ENCODE data around the gene PDCD1LG2.

DNA sequence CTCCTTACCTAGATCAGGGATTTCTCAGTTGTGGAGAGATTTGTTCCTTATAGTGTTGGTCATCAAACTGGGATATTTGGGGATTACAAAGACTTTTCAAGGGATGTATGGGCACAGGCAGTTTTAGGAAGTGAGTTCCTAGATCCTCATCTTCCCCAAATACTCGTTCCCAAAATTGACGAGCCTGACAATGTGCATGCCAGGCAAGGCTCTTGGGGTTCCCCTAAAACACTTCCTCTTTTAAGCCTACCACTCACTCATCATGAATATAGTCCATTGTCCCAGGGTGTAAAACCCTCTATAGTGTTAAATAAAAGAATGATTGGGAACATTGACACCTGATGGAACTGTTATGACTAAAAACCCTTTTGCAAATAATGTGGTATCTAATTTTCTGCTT is 26.4 kb downstream of the PDCD1LG2 start:
- TF ChIP-seq, protein P1, sequence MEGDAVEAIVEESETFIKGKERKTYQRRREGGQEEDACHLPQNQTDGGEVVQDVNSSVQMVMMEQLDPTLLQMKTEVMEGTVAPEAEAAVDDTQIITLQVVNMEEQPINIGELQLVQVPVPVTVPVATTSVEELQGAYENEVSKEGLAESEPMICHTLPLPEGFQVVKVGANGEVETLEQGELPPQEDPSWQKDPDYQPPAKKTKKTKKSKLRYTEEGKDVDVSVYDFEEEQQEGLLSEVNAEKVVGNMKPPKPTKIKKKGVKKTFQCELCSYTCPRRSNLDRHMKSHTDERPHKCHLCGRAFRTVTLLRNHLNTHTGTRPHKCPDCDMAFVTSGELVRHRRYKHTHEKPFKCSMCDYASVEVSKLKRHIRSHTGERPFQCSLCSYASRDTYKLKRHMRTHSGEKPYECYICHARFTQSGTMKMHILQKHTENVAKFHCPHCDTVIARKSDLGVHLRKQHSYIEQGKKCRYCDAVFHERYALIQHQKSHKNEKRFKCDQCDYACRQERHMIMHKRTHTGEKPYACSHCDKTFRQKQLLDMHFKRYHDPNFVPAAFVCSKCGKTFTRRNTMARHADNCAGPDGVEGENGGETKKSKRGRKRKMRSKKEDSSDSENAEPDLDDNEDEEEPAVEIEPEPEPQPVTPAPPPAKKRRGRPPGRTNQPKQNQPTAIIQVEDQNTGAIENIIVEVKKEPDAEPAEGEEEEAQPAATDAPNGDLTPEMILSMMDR (IDR thresholded peaks at IDR 0.05) = no peak
- TF ChIP-seq, protein P2, sequence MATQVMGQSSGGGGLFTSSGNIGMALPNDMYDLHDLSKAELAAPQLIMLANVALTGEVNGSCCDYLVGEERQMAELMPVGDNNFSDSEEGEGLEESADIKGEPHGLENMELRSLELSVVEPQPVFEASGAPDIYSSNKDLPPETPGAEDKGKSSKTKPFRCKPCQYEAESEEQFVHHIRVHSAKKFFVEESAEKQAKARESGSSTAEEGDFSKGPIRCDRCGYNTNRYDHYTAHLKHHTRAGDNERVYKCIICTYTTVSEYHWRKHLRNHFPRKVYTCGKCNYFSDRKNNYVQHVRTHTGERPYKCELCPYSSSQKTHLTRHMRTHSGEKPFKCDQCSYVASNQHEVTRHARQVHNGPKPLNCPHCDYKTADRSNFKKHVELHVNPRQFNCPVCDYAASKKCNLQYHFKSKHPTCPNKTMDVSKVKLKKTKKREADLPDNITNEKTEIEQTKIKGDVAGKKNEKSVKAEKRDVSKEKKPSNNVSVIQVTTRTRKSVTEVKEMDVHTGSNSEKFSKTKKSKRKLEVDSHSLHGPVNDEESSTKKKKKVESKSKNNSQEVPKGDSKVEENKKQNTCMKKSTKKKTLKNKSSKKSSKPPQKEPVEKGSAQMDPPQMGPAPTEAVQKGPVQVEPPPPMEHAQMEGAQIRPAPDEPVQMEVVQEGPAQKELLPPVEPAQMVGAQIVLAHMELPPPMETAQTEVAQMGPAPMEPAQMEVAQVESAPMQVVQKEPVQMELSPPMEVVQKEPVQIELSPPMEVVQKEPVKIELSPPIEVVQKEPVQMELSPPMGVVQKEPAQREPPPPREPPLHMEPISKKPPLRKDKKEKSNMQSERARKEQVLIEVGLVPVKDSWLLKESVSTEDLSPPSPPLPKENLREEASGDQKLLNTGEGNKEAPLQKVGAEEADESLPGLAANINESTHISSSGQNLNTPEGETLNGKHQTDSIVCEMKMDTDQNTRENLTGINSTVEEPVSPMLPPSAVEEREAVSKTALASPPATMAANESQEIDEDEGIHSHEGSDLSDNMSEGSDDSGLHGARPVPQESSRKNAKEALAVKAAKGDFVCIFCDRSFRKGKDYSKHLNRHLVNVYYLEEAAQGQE (IDR thresholded peaks at IDR 0.05; ENCODE audit: insufficient read depth in 1 of 2, low read depth in 2 of 2, low read length in 1 of 2) = no peak
- no peak for TF ChIP-seq TCF7L2 (IDR thresholded peaks at IDR 0.05; ENCODE audit: low read depth, low read length)

Data from Panc1 (cell line).